Neural progenitor cell (in vitro differentiated cells): Measurements from ENCODE around the gene CACNA1B. TPM values are rescaled to one million over a fixed set of nuclear protein-coding genes. Genes with fewer than 3 reads are reported as not detected.
A peak's percentile ranks its signal among the peaks of the same experiment; 100 is the strongest.

Experiments used
- DNase-seq: peaks from one replicate; pipeline ENCODE4 v3.0.0-alpha.2; 2016; ENCODE audit warnings: low spot score
- H2AFZ ChIP-seq: fragments of 200-600 bp; sonication (generic); replicated peaks from 2 replicates; pipeline ENCODE4 v1.6.1; 2016; ENCODE audit warnings: antibody characterized with exemption
- H3F3A ChIP-seq: fragments of 200-600 bp; sonication (generic); 2 replicates; pipeline ENCODE4 v1.6.1; 2016; ENCODE audit warnings: antibody characterized with exemption, low read depth
- H3K27ac ChIP-seq: fragments of 200-600 bp; sonication (generic); 2 replicates; pipeline ENCODE4 v1.5.1; 2016; ENCODE audit warnings: mild to moderate bottlenecking
- H3K27me3 ChIP-seq: fragments of 200-600 bp; sonication (generic); 2 replicates; pipeline ENCODE4 v1.6.1; 2016; ENCODE audit warnings: mild to moderate bottlenecking, moderate library complexity
- H3K36me3 ChIP-seq: fragments of 200-600 bp; sonication (generic); 2 replicates; pipeline ENCODE4 v1.5.1; 2016
- H3K4me1 ChIP-seq: fragments of 200-600 bp; sonication (generic); 2 replicates; pipeline ENCODE4 v1.6.1; 2016; ENCODE audit warnings: mixed run types
- H3K4me2 ChIP-seq: fragments of 200-600 bp; sonication (generic); 2 replicates; pipeline ENCODE4 v1.6.1; 2016
- H3K4me3 ChIP-seq: fragments of 200-600 bp; sonication (generic); 2 replicates; pipeline ENCODE4 v1.5.1; 2016
- H3K79me2 ChIP-seq: fragments of 200-600 bp; sonication (generic); 2 replicates; pipeline ENCODE4 v1.6.1; 2016; ENCODE audit warnings: low read depth
- H3K9ac ChIP-seq: fragments of 200-600 bp; sonication (generic); 2 replicates; pipeline ENCODE4 v1.6.1; 2016
- H3K9me3 ChIP-seq: fragments of 200-600 bp; sonication (generic); 2 replicates; pipeline ENCODE4 v1.5.1; 2016; ENCODE audit warnings: low read depth
- H4K20me1 ChIP-seq: fragments of 200-600 bp; sonication (generic); 2 replicates; pipeline ENCODE4 v1.6.1; 2016; ENCODE audit warnings: low read depth
- H3K27ac Mint-ChIP-seq: 3 replicates; pipeline ENCODE4 v1.8.0; 2021; ENCODE audit warnings: mixed read lengths
- H3K27me3 Mint-ChIP-seq: 2 replicates; pipeline ENCODE4 v1.8.0; 2022; ENCODE audit warnings: low read depth, mild to moderate bottlenecking, inconsistent platforms, moderate library complexity, mixed read lengths; ENCODE audit not compliant: insufficient read depth
- H3K36me3 Mint-ChIP-seq: 3 replicates; pipeline ENCODE4 v1.8.0; 2021; ENCODE audit warnings: mixed read lengths
- H3K4me1 Mint-ChIP-seq: 3 replicates; pipeline ENCODE4 v1.8.0; 2021; ENCODE audit warnings: mixed read lengths
- H3K4me3 Mint-ChIP-seq: 3 replicates; pipeline ENCODE4 v1.8.0; 2021; ENCODE audit warnings: mild to moderate bottlenecking, moderate library complexity, mixed read lengths
- H3K9me3 Mint-ChIP-seq: 3 replicates; pipeline ENCODE4 v1.8.0; 2020; ENCODE audit warnings: mixed read lengths
- EZH2 ChIP-seq: fragments of 200-600 bp; sonication (generic); IDR thresholded peaks from 2 replicates; pipeline ENCODE4 v1.6.1; 2017; ENCODE audit warnings: antibody characterized with exemption, mild to moderate bottlenecking, moderate library complexity
- EZH2phosphoT487 ChIP-seq: fragments of 200-600 bp; sonication (generic); IDR thresholded peaks from 2 replicates; pipeline ENCODE4 v1.6.1; 2017; ENCODE audit warnings: antibody characterized with exemption
- total RNA-seq: library from RNA; depleted of rRNA; stranded (reverse); fragments of >200 nt; gene quantifications from 2 replicates; pipeline ENCODE4 v1.2.3, GENCODE V29; 2015; ENCODE audit warnings: low replicate concordance
- TF ChIP-seq, protein P1 (sequence below): fragments of 200-600 bp; sonication (generic); IDR thresholded peaks from 2 replicates; pipeline ENCODE4 v1.5.1; 2017; ENCODE audit warnings: antibody characterized with exemption, mild to moderate bottlenecking

CACNA1B gene
- total RNA-seq, 1 donor from 2014 or later: 0.30 TPM

DNA sequence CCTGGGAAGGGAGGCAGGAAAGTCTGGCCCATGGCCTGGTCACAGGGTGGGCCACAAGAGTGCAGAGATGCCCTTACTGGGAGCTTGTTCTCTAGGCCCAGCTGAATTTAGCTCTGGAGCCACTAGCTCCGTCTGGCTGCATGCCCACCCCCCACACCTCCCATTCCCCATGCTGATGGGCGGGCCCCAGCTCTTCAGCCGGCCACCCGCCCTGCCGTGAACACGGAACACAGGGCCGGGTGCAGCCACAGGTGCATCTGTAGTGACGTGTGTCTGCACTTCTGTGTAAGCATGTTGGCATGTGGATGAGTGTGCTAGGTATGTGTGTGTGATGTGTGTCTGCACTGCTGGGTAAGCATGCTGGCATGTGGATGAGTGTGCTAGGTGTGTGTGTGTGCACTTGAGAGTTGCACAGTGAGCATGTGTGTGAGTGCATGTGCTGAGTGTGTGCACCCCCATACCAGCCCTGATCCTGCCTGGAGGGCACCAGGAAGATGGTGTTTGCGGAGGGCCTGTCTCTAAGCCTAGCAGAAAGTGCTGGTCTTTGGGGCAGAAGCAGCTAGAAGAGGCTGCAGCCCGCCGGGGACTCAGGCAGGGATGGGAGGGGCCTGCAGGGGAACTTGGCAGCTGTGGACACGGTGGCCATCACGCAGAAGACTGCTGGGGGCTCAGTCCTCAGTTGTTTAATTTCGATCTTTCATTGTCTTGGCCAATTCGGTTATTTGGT is 136.4 kb downstream of the CACNA1B start:
- H3K27me3 ChIP-seq: no peaks in the 10 kb centered on the region
- no peaks in the 10 kb centered on the region for H3K9me3 Mint-ChIP-seq
- DNase-seq: no peak
- TF ChIP-seq EZH2: no peak
- TF ChIP-seq EZH2phosphoT487: no peak
- TF ChIP-seq, protein P1, sequence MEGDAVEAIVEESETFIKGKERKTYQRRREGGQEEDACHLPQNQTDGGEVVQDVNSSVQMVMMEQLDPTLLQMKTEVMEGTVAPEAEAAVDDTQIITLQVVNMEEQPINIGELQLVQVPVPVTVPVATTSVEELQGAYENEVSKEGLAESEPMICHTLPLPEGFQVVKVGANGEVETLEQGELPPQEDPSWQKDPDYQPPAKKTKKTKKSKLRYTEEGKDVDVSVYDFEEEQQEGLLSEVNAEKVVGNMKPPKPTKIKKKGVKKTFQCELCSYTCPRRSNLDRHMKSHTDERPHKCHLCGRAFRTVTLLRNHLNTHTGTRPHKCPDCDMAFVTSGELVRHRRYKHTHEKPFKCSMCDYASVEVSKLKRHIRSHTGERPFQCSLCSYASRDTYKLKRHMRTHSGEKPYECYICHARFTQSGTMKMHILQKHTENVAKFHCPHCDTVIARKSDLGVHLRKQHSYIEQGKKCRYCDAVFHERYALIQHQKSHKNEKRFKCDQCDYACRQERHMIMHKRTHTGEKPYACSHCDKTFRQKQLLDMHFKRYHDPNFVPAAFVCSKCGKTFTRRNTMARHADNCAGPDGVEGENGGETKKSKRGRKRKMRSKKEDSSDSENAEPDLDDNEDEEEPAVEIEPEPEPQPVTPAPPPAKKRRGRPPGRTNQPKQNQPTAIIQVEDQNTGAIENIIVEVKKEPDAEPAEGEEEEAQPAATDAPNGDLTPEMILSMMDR: no peak
- H3K27ac Mint-ChIP-seq: no peak overlapping the region
- no peaks in the 10 kb centered on the region for H3K9me3 ChIP-seq
- no peaks in the 10 kb centered on the region for H3F3A ChIP-seq
- peaks cover 10% of the 10 kb centered on the region for H3K4me1 Mint-ChIP-seq
- no peak overlapping the region for H3K9ac ChIP-seq
- no peaks in the 10 kb centered on the region for H3K79me2 ChIP-seq
- H4K20me1 ChIP-seq: no peaks in the 10 kb centered on the region
- no peak overlapping the region for H3K4me3 ChIP-seq
- no peak overlapping the region for H2AFZ ChIP-seq
- H3K27me3 Mint-ChIP-seq: peaks cover 10% of the 10 kb centered on the region
- no peak overlapping the region for H3K4me3 Mint-ChIP-seq
- no peaks in the 10 kb centered on the region for H3K36me3 Mint-ChIP-seq
- no peaks in the 10 kb centered on the region for H3K36me3 ChIP-seq
- no peaks in the 10 kb centered on the region for H3K4me1 ChIP-seq
- no peak overlapping the region for H3K4me2 ChIP-seq
- no peak overlapping the region for H3K27ac ChIP-seq

DNA sequence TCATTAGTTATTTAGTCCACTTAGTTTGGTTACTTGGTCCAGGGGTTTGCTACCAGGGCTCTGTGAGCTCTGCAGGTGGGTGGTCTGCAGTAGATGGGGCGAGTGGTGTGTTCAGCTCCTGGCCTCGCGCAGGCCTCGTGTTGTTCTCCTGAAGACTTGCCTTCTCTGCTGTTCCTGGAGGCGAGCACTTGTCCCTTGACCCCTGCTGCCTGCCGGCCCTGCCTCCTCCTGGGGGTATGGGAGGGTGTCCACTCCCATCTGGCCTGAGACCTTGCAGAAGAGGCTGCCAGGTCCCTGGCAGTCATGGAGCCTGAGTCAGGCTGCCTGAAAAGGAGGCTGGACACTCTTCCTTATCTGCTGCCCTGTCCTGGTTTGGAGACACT is 137.0 kb downstream of the CACNA1B start:
- no peaks in the 10 kb centered on the region for H3F3A ChIP-seq
- H3K27ac Mint-ChIP-seq: no peak overlapping the region
- no peak overlapping the region for H3K27ac ChIP-seq
- H3K36me3 ChIP-seq: no peaks in the 10 kb centered on the region
- no peak for DNase-seq
- H2AFZ ChIP-seq: no peak overlapping the region
- H3K36me3 Mint-ChIP-seq: no peaks in the 10 kb centered on the region
- H3K9me3 ChIP-seq: no peaks in the 10 kb centered on the region
- H3K9me3 Mint-ChIP-seq: no peaks in the 10 kb centered on the region
- no peaks in the 10 kb centered on the region for H3K79me2 ChIP-seq
- H3K4me3 ChIP-seq: no peak overlapping the region
- no peaks in the 10 kb centered on the region for H4K20me1 ChIP-seq
- peaks cover 10% of the 10 kb centered on the region for H3K4me1 Mint-ChIP-seq
- no peak overlapping the region for H3K9ac ChIP-seq
- no peak overlapping the region for H3K4me2 ChIP-seq
- H3K27me3 Mint-ChIP-seq: peaks cover 10% of the 10 kb centered on the region
- TF ChIP-seq EZH2: no peak
- no peak for TF ChIP-seq EZH2phosphoT487
- TF ChIP-seq, protein P1: no peak
- no peak overlapping the region for H3K4me3 Mint-ChIP-seq
- no peaks in the 10 kb centered on the region for H3K27me3 ChIP-seq
- no peaks in the 10 kb centered on the region for H3K4me1 ChIP-seq

DNA sequence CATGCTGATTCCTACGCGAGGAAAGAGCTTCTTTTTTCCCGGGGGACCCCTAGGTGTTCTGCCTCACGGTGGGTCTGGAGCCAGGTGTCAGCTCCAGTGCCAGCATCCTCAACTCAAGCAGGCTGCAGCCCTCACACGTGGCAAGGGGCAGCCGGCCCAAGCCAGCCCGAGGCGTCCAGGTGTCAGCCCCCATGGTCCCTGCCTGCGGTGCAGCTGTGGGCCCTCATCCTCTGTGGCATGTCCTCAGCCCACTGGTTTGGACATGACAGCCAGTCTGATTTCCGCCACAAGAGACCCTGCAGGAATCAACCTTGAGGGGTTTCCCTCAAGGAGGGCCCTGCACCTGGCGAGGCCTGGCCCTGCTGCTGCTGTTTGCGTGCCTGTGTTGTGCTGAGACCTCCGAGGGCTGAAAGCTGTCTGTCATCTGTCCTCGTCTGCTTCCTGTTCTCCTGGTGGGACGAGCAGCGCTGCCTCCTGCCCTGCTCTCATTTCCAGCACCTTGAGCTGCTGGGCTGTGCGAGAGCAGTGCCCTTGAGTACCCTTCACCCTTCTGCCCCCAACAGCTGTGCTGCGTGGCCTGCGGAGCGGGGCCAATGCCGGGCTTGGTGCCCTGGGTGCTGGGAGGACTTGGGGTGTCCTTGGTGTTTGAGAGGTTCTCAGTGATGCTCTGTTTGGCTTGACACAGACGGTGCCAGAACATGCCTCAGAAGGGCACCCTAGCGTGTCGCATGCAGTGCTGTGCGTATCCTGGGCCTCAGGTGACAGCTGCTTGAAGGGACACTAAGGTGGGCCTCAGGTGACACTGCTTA is 137.6 kb downstream of the CACNA1B start:
- H3K4me2 ChIP-seq: no peak overlapping the region
- no peaks in the 10 kb centered on the region for H3K4me1 ChIP-seq
- H3F3A ChIP-seq: no peaks in the 10 kb centered on the region
- TF ChIP-seq EZH2 (no peak), EZH2phosphoT487 (no peak)
- TF ChIP-seq, protein P1: no peak
- peaks cover 10% of the 10 kb centered on the region for H3K27me3 Mint-ChIP-seq
- H3K9me3 Mint-ChIP-seq: no peaks in the 10 kb centered on the region
- H3K9me3 ChIP-seq: no peaks in the 10 kb centered on the region
- H3K36me3 Mint-ChIP-seq: no peaks in the 10 kb centered on the region
- H4K20me1 ChIP-seq: no peaks in the 10 kb centered on the region
- H3K79me2 ChIP-seq: no peaks in the 10 kb centered on the region
- H3K4me1 Mint-ChIP-seq: peaks cover 8% of the 10 kb centered on the region
- no peak for DNase-seq
- no peak overlapping the region for H3K4me3 ChIP-seq
- no peaks in the 10 kb centered on the region for H3K27me3 ChIP-seq
- H3K4me3 Mint-ChIP-seq: peak overlapping the region; percentile 35
- no peaks in the 10 kb centered on the region for H3K36me3 ChIP-seq
- H2AFZ ChIP-seq: no peak overlapping the region
- no peak overlapping the region for H3K27ac Mint-ChIP-seq
- H3K9ac ChIP-seq: no peak overlapping the region
- no peak overlapping the region for H3K27ac ChIP-seq
